Measurements from ENCODE around the gene TAF8. TPM values are rescaled to one million over a fixed set of nuclear protein-coding genes. Genes with fewer than 3 reads are reported as not detected.

TAF8 gene
- total RNA-seq, 4 donors from 2014 or later = 15.3 to 36.2 (median 21.8) TPM

DNA sequence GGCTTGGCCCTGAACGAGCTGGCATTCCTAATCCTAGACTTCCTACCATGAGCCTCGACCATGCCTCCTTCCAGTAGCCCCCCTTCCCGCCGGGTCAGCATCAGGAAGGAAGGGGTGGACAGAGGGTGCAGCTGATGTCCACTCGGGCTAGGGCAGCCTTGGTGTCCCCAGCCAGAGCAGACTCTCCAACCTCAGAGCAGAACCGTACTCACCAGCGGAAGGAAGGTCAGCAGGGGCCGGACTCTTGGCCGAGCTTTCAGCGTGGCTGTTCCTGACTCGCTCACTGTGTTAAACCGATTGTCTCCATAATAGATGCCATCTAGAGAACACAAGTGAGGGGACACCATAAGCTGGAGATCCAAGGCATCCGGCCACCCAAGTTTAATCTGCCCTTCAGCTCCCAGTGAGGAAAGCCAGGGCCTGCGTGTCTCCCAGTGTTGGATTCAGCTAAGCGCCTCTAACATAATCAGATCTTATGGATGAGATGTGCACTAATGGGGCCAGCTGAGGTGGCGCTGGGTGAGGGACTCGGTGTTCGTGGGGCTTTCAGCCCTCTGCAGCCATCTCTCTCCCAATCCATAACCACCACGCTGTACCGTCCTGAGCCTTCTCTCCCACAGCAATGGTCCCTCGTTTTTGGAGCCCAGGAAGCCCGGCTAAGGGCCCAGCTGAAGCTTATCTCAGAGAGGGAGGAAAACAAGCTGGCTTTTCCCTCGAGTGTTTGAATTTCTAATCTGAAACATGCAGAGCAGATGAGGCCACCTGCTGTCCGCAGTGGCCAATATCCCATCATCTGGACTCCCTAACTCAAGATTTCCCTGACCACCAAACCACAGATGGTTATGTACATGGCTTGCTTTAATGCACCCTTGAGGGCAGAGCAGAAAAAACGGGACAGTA lies 78.4 kb downstream of the TAF8 start:
- H3K4me1 ChIP-seq = peaks cover 0 to 10% (median under 1%) of the 10 kb centered on the region in 4 donors
- no peak for DNase-seq
- TF ChIP-seq, protein P1, sequence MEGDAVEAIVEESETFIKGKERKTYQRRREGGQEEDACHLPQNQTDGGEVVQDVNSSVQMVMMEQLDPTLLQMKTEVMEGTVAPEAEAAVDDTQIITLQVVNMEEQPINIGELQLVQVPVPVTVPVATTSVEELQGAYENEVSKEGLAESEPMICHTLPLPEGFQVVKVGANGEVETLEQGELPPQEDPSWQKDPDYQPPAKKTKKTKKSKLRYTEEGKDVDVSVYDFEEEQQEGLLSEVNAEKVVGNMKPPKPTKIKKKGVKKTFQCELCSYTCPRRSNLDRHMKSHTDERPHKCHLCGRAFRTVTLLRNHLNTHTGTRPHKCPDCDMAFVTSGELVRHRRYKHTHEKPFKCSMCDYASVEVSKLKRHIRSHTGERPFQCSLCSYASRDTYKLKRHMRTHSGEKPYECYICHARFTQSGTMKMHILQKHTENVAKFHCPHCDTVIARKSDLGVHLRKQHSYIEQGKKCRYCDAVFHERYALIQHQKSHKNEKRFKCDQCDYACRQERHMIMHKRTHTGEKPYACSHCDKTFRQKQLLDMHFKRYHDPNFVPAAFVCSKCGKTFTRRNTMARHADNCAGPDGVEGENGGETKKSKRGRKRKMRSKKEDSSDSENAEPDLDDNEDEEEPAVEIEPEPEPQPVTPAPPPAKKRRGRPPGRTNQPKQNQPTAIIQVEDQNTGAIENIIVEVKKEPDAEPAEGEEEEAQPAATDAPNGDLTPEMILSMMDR (IDR thresholded peaks at IDR 0.05) = no peak
- TF ChIP-seq EP300 (IDR thresholded peaks at IDR 0.05; ENCODE audit: low read depth) (no peak), POLR2AphosphoS5 (IDR thresholded peaks at IDR 0.05) (no peak), POLR2A (IDR thresholded peaks at IDR 0.05) (no peak)
- intact Hi-C loops (cut with DNase I; ENCODE audit: low total_unique reads) = no loop called here
- H3K9me3 ChIP-seq = no peaks in the 10 kb centered on the region
- no peaks in the 10 kb centered on the region for H3K27me3 ChIP-seq
- no peak overlapping the region for H3K27ac ChIP-seq
- in situ Hi-C loops (cut with MboI; ENCODE audit: low pct_ligation_motif_present in 1 of 4, low pct_unique_long_range_greater_than_20kb in 1 of 4, low sequenced_read_pairs in 3 of 4) = no loop called here
- H3K36me3 ChIP-seq = peaks cover 0 to 6% (median 0%) of the 10 kb centered on the region in 4 donors
- WGBS, 2 donors (ENCODE audit: low coverage in 1 of 2) = 71% methylated on average over 20 of the region's 25 CpGs; no CpG with 5 or more reads in 1 of the 2 donors
- H3K4me3 ChIP-seq = no peak overlapping the region

DNA sequence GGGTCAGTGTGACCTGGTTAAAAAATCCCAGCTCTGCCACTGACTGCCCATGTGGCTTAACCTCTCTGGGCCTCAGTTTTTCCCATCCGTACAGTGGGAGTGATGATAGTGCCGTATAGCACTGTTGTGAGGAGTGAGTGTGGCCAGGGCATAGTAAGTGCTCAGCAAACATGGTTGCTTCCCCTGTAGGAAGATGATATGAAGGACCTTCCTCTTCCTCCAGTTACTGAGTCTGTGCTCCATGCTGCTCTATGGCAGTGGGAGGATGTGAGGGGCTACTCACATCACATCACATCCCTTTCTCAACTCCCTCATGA lies 79.0 kb downstream of the TAF8 start:
- no peak for DNase-seq
- no peak overlapping the region for H3K4me3 ChIP-seq
- TF ChIP-seq POLR2A (IDR thresholded peaks at IDR 0.05) (no peak), EP300 (IDR thresholded peaks at IDR 0.05; ENCODE audit: low read depth) (no peak), POLR2AphosphoS5 (IDR thresholded peaks at IDR 0.05) (no peak)
- TF ChIP-seq, protein P1 (IDR thresholded peaks at IDR 0.05) = no peak
- no peaks in the 10 kb centered on the region for H3K27me3 ChIP-seq
- no peak overlapping the region for H3K27ac ChIP-seq
- in situ Hi-C loops (cut with MboI; ENCODE audit: low pct_ligation_motif_present in 1 of 4, low pct_unique_long_range_greater_than_20kb in 1 of 4, low sequenced_read_pairs in 3 of 4) (no loop called here), intact Hi-C loops (cut with DNase I; ENCODE audit: low total_unique reads) (no loop called here)
- peaks cover 0 to 4% (median 0%) of the 10 kb centered on the region in 4 donors for H3K4me1 ChIP-seq
- 100% methylated on average over 2 of the region's 2 CpGs; no CpG with 5 or more reads in 1 of the 2 donors for WGBS, 2 donors (ENCODE audit: low coverage in 1 of 2)
- no peaks in the 10 kb centered on the region for H3K9me3 ChIP-seq
- H3K36me3 ChIP-seq = peaks cover 0 to 6% (median 0%) of the 10 kb centered on the region in 4 donors

DNA sequence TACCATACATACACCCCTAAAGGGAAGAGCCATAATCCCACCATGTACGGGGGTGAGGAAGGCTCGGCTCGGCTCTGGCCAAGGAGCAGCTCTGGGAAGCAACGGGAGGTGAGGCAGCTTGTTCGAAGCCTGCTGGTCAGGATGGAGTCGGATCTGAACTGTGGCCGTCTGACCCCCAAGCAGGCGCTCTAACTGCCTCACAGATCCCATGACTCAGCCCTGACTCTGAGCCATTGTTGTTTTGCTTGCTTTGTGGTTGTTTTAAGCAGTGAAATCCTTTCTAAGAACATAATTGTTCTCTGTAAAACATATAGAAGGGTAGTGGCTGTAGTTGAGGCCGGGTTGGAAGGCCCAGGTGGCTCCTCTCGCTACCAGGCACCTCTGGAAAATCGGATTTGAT lies 81.2 kb downstream of the TAF8 start:
- no peak overlapping the region for H3K27ac ChIP-seq
- no peak overlapping the region for H3K4me3 ChIP-seq
- intact Hi-C loops (cut with DNase I; ENCODE audit: low total_unique reads) (no loop called here), in situ Hi-C loops (cut with MboI; ENCODE audit: low pct_ligation_motif_present in 1 of 4, low pct_unique_long_range_greater_than_20kb in 1 of 4, low sequenced_read_pairs in 3 of 4) (no loop called here)
- peaks cover 0 to 5% (median 3%) of the 10 kb centered on the region in 4 donors for H3K4me1 ChIP-seq
- H3K36me3 ChIP-seq = peaks cover 0 to 6% (median 0%) of the 10 kb centered on the region in 4 donors
- WGBS, 2 donors (ENCODE audit: low coverage in 1 of 2) = 93 to 96% methylated on average over 3 to 11 of the region's 11 CpGs
- H3K27me3 ChIP-seq = no peaks in the 10 kb centered on the region
- DNase-seq = no peak
- TF ChIP-seq EP300 (IDR thresholded peaks at IDR 0.05; ENCODE audit: low read depth) (no peak), POLR2A (IDR thresholded peaks at IDR 0.05) (no peak), POLR2AphosphoS5 (IDR thresholded peaks at IDR 0.05) (no peak)
- TF ChIP-seq, protein P1 (IDR thresholded peaks at IDR 0.05) = no peak
- no peaks in the 10 kb centered on the region for H3K9me3 ChIP-seq

DNA sequence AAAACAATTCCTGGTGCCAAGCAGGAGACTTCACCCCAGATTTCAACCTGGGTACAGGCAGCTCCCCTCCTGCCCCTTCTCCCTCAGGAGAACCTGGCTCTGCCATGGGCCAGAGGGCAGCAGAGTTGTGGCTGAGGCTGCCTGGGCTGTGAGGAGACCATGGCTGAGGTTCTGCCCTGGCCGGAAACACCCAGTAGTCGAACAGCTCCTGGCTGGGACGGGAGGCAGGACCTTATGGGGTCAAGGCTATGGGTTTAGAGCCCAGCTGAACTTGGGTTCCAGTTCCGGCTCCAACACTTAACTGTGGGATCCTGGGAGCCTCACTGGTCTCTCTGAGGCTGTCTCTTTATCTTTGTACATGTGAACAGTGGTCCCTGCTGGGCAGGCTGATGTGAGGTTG lies 83.6 kb downstream of the TAF8 start:
- in situ Hi-C loops (cut with MboI; ENCODE audit: low pct_ligation_motif_present in 1 of 4, low pct_unique_long_range_greater_than_20kb in 1 of 4, low sequenced_read_pairs in 3 of 4) (no loop called here), intact Hi-C loops (cut with DNase I; ENCODE audit: low total_unique reads) (no loop called here)
- TF ChIP-seq POLR2A (IDR thresholded peaks at IDR 0.05) (no peak), POLR2AphosphoS5 (IDR thresholded peaks at IDR 0.05) (no peak), EP300 (IDR thresholded peaks at IDR 0.05; ENCODE audit: low read depth) (no peak)
- TF ChIP-seq, protein P1 (IDR thresholded peaks at IDR 0.05) = no peak
- Histone ChIP-seq H3K27me3 (no peaks in the 10 kb centered on the region), H3K9me3 (no peaks in the 10 kb centered on the region), H3K4me3 (no peak overlapping the region), H3K27ac (no peak overlapping the region), H3K4me1 (peaks cover 6 to 29% (median 17%) of the 10 kb centered on the region in 4 donors), H3K36me3 (peaks cover 0 to 3% (median 0%) of the 10 kb centered on the region in 4 donors)
- DNase-seq = no peak
- 88% methylated on average over 4 of the region's 4 CpGs; no CpG with 5 or more reads in 1 of the 2 donors for WGBS, 2 donors (ENCODE audit: low coverage in 1 of 2)
